Tibial artery (tissue), 4 donors: Measurements from ENCODE around the gene PLPP2.
A peak's percentile ranks its signal among the peaks of the same experiment; 100 is the strongest.

Experiments used
- DNase-seq, 2 donors: peaks; one replicate each; pipeline ENCODE4 v3.0.0-alpha.2; 2019
- H3K27ac ChIP-seq, 2 donors: fragments of 200-600 bp; sonication (generic) in 1 of 2; 1 replicate in 1 of 2; 2 replicates in 1 of 2; pipeline ENCODE4 v1.5.1; 2018 to 2019; ENCODE audit warnings: mild to moderate bottlenecking in 1 of 2
- H3K27me3 ChIP-seq, 2 donors: fragments of 200-600 bp; sonication (generic) in 1 of 2; one replicate each; pipeline versions ENCODE4 v1.5.1 to v1.6.0; 2016 to 2019
- H3K36me3 ChIP-seq, 3 donors: fragments of 200-600 bp; sonication (generic) in 2 of 3; one replicate each; pipeline ENCODE4 v1.5.1; 2016 to 2019; ENCODE audit warnings: mild to moderate bottlenecking in 2 of 3
- H3K4me1 ChIP-seq, 4 donors: fragments of 200-600 bp; sonication (generic) in 2 of 4; 1 replicate in 3 of 4; 2 replicates in 1 of 4; pipeline ENCODE4 v1.5.1; 2016 to 2019
- H3K4me3 ChIP-seq, 2 donors: fragments of 200-600 bp; sonication (generic) in 1 of 2; 1 replicate in 1 of 2; 2 replicates in 1 of 2; pipeline ENCODE4 v1.5.1; 2018 to 2019; ENCODE audit warnings: mild to moderate bottlenecking in 2 of 2
- H3K9me3 ChIP-seq, 3 donors: fragments of 200-600 bp; sonication (generic) in 1 of 3; one replicate each; pipeline ENCODE4 v1.5.1; 2016 to 2019
- intact Hi-C: fragments of 100-400 bp; cut with DNase I; formaldehyde crosslinking; loops from one replicate; pipeline ENCODE4 v1.15.0; 2023; ENCODE audit warnings: low total_unique reads
- TF ChIP-seq, protein P1 (sequence below), 2 experiments: fragments of 200-600 bp in 1 of 2; fragments of 450-650 bp in 1 of 2; IDR thresholded peaks; one replicate each; pipeline ENCODE4 v1.5.1; 2017 to 2019; ENCODE audit warnings: antibody characterized with exemption in 2 of 2, mild to moderate bottlenecking in 1 of 2, moderate library complexity in 1 of 2

PLPP2 gene

DNA sequence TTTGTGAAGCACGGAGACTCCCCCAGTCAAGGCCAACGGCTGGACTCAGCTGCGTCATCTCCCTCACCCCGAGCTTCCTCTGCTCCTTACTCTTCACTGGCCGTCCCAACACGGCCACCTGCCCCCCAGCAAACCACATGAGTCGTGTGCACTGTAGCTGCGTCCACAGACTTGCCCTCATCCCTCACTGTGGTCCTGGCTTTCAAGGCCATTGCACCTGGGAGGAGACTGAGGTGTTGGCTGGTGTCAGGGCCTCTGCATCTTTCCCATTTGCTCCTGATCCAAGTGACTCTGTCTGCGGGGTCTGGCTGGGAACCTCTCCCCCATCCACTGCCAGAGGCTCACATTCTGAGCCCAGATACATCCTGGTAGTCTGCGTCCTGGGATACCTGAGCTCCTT, 11.5 kb downstream of the PLPP2 start:
- no peak overlapping the region for H3K4me3 ChIP-seq
- DNase-seq: no peak
- TF ChIP-seq, protein P1, sequence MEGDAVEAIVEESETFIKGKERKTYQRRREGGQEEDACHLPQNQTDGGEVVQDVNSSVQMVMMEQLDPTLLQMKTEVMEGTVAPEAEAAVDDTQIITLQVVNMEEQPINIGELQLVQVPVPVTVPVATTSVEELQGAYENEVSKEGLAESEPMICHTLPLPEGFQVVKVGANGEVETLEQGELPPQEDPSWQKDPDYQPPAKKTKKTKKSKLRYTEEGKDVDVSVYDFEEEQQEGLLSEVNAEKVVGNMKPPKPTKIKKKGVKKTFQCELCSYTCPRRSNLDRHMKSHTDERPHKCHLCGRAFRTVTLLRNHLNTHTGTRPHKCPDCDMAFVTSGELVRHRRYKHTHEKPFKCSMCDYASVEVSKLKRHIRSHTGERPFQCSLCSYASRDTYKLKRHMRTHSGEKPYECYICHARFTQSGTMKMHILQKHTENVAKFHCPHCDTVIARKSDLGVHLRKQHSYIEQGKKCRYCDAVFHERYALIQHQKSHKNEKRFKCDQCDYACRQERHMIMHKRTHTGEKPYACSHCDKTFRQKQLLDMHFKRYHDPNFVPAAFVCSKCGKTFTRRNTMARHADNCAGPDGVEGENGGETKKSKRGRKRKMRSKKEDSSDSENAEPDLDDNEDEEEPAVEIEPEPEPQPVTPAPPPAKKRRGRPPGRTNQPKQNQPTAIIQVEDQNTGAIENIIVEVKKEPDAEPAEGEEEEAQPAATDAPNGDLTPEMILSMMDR (IDR thresholded peaks at IDR 0.05): no peak
- H3K27ac ChIP-seq: no peak overlapping the region
- H3K4me1 ChIP-seq: no peaks in the 10 kb centered on the region
- peaks cover 0 to 63% of the 10 kb centered on the region in 2 donors for H3K27me3 ChIP-seq
- no peaks in the 10 kb centered on the region for H3K9me3 ChIP-seq
- peaks cover 0 to 30% (median 0%) of the 10 kb centered on the region in 3 donors for H3K36me3 ChIP-seq
- intact Hi-C loops: no loop called here

GRCh38 chr19:279231-279630, 12.0 kb downstream of the PLPP2 start:
- Histone ChIP-seq H3K4me3 (no peak overlapping the region), H3K36me3 (peaks cover 0 to 30% (median 0%) of the 10 kb centered on the region in 3 donors), H3K27ac (no peak overlapping the region), H3K4me1 (no peaks in the 10 kb centered on the region), H3K9me3 (no peaks in the 10 kb centered on the region), H3K27me3 (peaks cover 0 to 63% of the 10 kb centered on the region in 2 donors)
- DNase-seq: no peak
- TF ChIP-seq, protein P1 (IDR thresholded peaks at IDR 0.05): no peak
- intact Hi-C loops: no loop called here

GRCh38 chr19:277581-278165, 13.5 kb downstream of the PLPP2 start:
- TF ChIP-seq, protein P1 (IDR thresholded peaks at IDR 0.05): no peak
- no peak overlapping the region for H3K4me3 ChIP-seq
- peaks cover 0 to 30% (median 0%) of the 10 kb centered on the region in 3 donors for H3K36me3 ChIP-seq
- peaks cover 0 to 60% of the 10 kb centered on the region in 2 donors for H3K27me3 ChIP-seq
- H3K9me3 ChIP-seq: no peaks in the 10 kb centered on the region
- intact Hi-C loops: no loop called here
- DNase-seq: peak in 1 of 2 donors; percentile 17
- H3K4me1 ChIP-seq: no peaks in the 10 kb centered on the region
- no peak overlapping the region for H3K27ac ChIP-seq

DNA sequence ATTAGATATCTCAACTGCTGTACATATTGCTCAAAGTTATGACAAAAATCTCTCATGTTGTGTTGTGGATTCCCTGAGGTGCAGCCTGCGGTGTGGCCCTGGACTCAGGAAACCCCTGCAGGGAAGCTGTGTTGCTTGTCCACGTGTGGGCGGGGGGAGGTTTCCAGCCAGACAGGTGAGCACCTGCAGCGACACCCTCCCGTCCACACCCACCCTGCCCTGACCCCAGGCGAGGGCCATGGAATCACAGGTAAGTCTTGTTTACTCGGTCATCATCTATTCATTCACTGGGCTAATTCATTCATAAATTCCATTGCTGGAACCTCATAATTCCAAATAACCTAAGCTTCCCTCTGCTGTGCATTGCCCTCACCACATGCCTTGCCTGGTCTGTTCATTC, 14.1 kb downstream of the PLPP2 start:
- DNase-seq: peak in 1 of 2 donors; percentile 33
- Histone ChIP-seq H3K27ac (no peak overlapping the region), H3K4me1 (no peaks in the 10 kb centered on the region), H3K27me3 (peaks cover 0 to 56% of the 10 kb centered on the region in 2 donors), H3K9me3 (no peaks in the 10 kb centered on the region), H3K4me3 (no peak overlapping the region), H3K36me3 (peaks cover 0 to 30% (median 0%) of the 10 kb centered on the region in 3 donors)
- TF ChIP-seq, protein P1 (IDR thresholded peaks at IDR 0.05): no peak
- intact Hi-C loops: no loop called here

- no peak overlapping the region for H3K4me3 ChIP-seq
- H3K4me1 ChIP-seq: no peaks in the 10 kb centered on the region
- peaks cover 0 to 50% of the 10 kb centered on the region in 2 donors for H3K27me3 ChIP-seq
- no peak for DNase-seq
- TF ChIP-seq, protein P1 (IDR thresholded peaks at IDR 0.05): no peak
- no peak overlapping the region for H3K27ac ChIP-seq
- H3K9me3 ChIP-seq: no peaks in the 10 kb centered on the region
- peaks cover 0 to 20% (median 0%) of the 10 kb centered on the region in 3 donors for H3K36me3 ChIP-seq
- intact Hi-C loops: no loop called here
These were observed 15.1 kb downstream of the PLPP2 start for GRCh38 chr19:275958-276646.
